GM12878 (cell line): ENCODE measurements around the gene CCDC141. TPM values are rescaled to one million over a fixed set of nuclear protein-coding genes. Genes with fewer than 3 reads are reported as not detected.

Experiments
- ATAC-seq: fragments of 200-7000 bp; cut with Tn5 transposase; 3 replicates; pipeline ENCODE4 v1.9.1; 2020; ENCODE audit warnings: mild to moderate bottlenecking, moderate library complexity
- BruUV-seq: library from RNA; stranded (reverse); fragments of 400-500 nt; replicated peaks from 2 replicates; lab custom pipeline; 2021; lab: Mats Ljungman, UMichigan
- CTCF ChIA-PET: fragments of 300-600 bp; sonication (Branson Sonifier 250); formaldehyde crosslinking; extraction: SDS; loops from one replicate; lab custom pipeline; 2021; ENCODE audit warnings: inconsistent platforms; lab: Yijun Ruan, JAX
- POLR2A ChIA-PET: fragments of 350-600 bp; formaldehyde crosslinking; extraction: SDS; loops from one replicate; lab custom pipeline; 2021; ENCODE audit warnings: inconsistent platforms; lab: Charles Lee
- RAD21 ChIA-PET: fragments of 300-600 bp; sonication (Branson Sonifier 250); formaldehyde crosslinking; loops from one replicate; lab custom pipeline; 2023; ENCODE audit warnings: antibody characterized with exemption; ENCODE audit not compliant: unreplicated experiment; lab: Charles Lee
- SMC1A ChIA-PET: fragments of 300-600 bp; sonication (Branson Sonifier 250); formaldehyde crosslinking; loops from one replicate; lab custom pipeline; 2023; ENCODE audit not compliant: unreplicated experiment, uncharacterized antibody; lab: Charles Lee
- DNase-seq: peaks from one replicate; pipeline ENCODE4 v3.0.0-alpha.2; 2011; ENCODE audit warnings: low read depth, low spot score
- FAIRE-seq: peaks from 3 replicates; lab custom pipeline; 2011; peaks lifted over from hg19 to GRCh38; lab: Jason Lieb, UNC
- H2AFZ ChIP-seq: 2 replicates; pipeline ENCODE4 v1.6.0; 2011; ENCODE audit warnings: low read depth, low read length, control low read depth; ENCODE audit not compliant: control insufficient read depth
- H3K27ac ChIP-seq: 2 replicates; pipeline ENCODE4 v1.5.1; 2011; ENCODE audit warnings: control low read depth; ENCODE audit not compliant: control insufficient read depth, insufficient read depth
- H3K27me3 ChIP-seq, 2 experiments: replicated peaks in 1 of 2; 2 replicates each; pipeline versions ENCODE4 v1.6.0 to v1.6.1; 2011; ENCODE audit warnings: low read length in 1 of 2; ENCODE audit not compliant: control insufficient read depth in 2 of 2, insufficient read depth in 2 of 2
- H3K36me3 ChIP-seq, 2 experiments: 2 replicates each; pipeline ENCODE4 v1.5.1; 2011; ENCODE audit warnings: low read length in 1 of 2; ENCODE audit not compliant: control insufficient read depth in 2 of 2, insufficient read depth in 2 of 2
- H3K4me1 ChIP-seq: 2 replicates; pipeline ENCODE4 v1.6.1; 2011; ENCODE audit warnings: mild to moderate bottlenecking, low read length, moderate library complexity, mixed read lengths; ENCODE audit not compliant: control insufficient read depth, insufficient read depth
- H3K4me2 ChIP-seq: 2 replicates; pipeline ENCODE4 v1.6.0; 2011; ENCODE audit warnings: control low read depth; ENCODE audit not compliant: control insufficient read depth, insufficient read depth
- H3K4me3 ChIP-seq: fragments of 200-600 bp; sonication (generic); 2 replicates; pipeline ENCODE4 v1.5.1; 2016
- H3K79me2 ChIP-seq: 2 replicates; pipeline ENCODE4 v1.6.0; 2011; ENCODE audit warnings: low read length; ENCODE audit not compliant: control insufficient read depth, insufficient read depth
- H3K9ac ChIP-seq: 2 replicates; pipeline ENCODE4 v1.8.0; 2011; ENCODE audit warnings: low read length, control low read depth, mixed read lengths; ENCODE audit not compliant: control insufficient read depth, insufficient read depth
- H3K9me3 ChIP-seq: replicated peaks from 3 replicates; pipeline ENCODE4 v1.5.1; 2011; ENCODE audit warnings: mild to moderate bottlenecking, low read length; ENCODE audit not compliant: control insufficient read depth, insufficient read depth
- H4K20me1 ChIP-seq: 2 replicates; pipeline ENCODE4 v1.6.0; 2011; ENCODE audit not compliant: control insufficient read depth, insufficient read depth
- BHLHE40 ChIP-seq, 2 experiments: fragments of 450-650 bp in 1 of 2; IDR thresholded peaks; 2 replicates each; pipeline ENCODE4 v1.6.1; 2011 to 2017; ENCODE audit warnings: low read depth in 2 of 2, borderline replicate concordance in 1 of 2, improper control_type of control experiment in 1 of 2, low read length in 1 of 2, mild to moderate bottlenecking in 1 of 2
- CHD4 ChIP-seq: fragments of 200-600 bp; sonication (generic); IDR thresholded peaks from 2 replicates; pipeline ENCODE4 v1.6.1; 2016; ENCODE audit warnings: mild to moderate bottlenecking
- GATAD2B ChIP-seq: fragments of 450-650 bp; conservative IDR thresholded peaks from 2 replicates; pipeline ENCODE4 v1.6.1; 2017; ENCODE audit warnings: low read depth, mild to moderate bottlenecking, moderate library complexity
- JUND ChIP-seq: IDR thresholded peaks from 2 replicates; pipeline ENCODE4 v1.6.1; 2012; ENCODE audit warnings: low read depth, mild to moderate bottlenecking, low read length, improper control_type of control experiment, moderate library complexity
- NR2C1 ChIP-seq: fragments of 450-650 bp; IDR thresholded peaks from 2 replicates; pipeline ENCODE4 v1.6.1; 2017; ENCODE audit warnings: antibody characterized with exemption, mild to moderate bottlenecking, moderate library complexity
- RBBP5 ChIP-seq: fragments of 200-600 bp; sonication (generic); conservative IDR thresholded peaks from 2 replicates; pipeline ENCODE4 v1.6.1; 2016
- RFX5 ChIP-seq: IDR thresholded peaks from 2 replicates; pipeline ENCODE4 v1.6.1; 2011; ENCODE audit warnings: low read depth, low read length, improper control_type of control experiment
- SIN3A ChIP-seq: IDR thresholded peaks from 2 replicates; pipeline ENCODE4 v1.6.1; 2012; ENCODE audit warnings: low read depth, low read length, improper control_type of control experiment
- SPI1 ChIP-seq: IDR thresholded peaks from 2 replicates; pipeline ENCODE4 v1.6.1; 2011; ENCODE audit warnings: low read depth, mild to moderate bottlenecking, low read length, moderate library complexity, borderline replicate concordance; ENCODE audit not compliant: insufficient read depth
- ZBTB4 ChIP-seq: fragments of 450-650 bp; formaldehyde crosslinking; IDR thresholded peaks from 2 replicates; pipeline ENCODE4 v1.4.0; 2022; ENCODE audit warnings: mild to moderate bottlenecking, moderate library complexity
- ZNF384 ChIP-seq: IDR thresholded peaks from 2 replicates; pipeline ENCODE4 v1.6.1; 2012; ENCODE audit warnings: low read depth, mild to moderate bottlenecking, low read length, improper control_type of control experiment, borderline replicate concordance
- WGBS: methylation state at CpG from one replicate; pipeline ENCODE4 v1.1.6; 2016; ENCODE audit warnings: low lambda C conversion rate; ENCODE audit not compliant: insufficient replicate concordance, insufficient coverage; ENCODE audit errors: missing lambda C conversion rate; 5-methylcytosine and 5-hydroxymethylcytosine counted together
- in situ Hi-C: fragments of 300-500 bp; cut with MboI; formaldehyde crosslinking; loops from 9 replicates; pipeline ENCODE4 v1.14.3; 2018; ENCODE audit warnings: mixed read lengths
- intact Hi-C: fragments of 100-400 bp; cut with micrococcal nuclease; formaldehyde crosslinking; loops from one replicate; pipeline ENCODE4 v1.14.2; 2022; ENCODE audit not compliant: unreplicated experiment
- polyA plus RNA-seq, 11 experiments: library from polyadenylated mRNA; depleted of rRNA in 4 of 11; unstranded in 6 of 11; stranded (reverse) in 5 of 11; fragments of >200 nt; fragmentation: Nextera tagmentation in 4 of 11; fragmentation: Illumina TruSeq in 1 of 11; extraction: Ambion mirVana in 4 of 11; extraction: Trizol in 1 of 11; gene quantifications; 1 replicate in 1 of 11; 2 replicates in 10 of 11; pipeline versions ENCODE4 v1.2.1 to v1.2.3, GENCODE V29; 2011 to 2016; ENCODE audit warnings: inconsistent platforms in 2 of 11, missing spikeins in 2 of 11, low read depth in 1 of 11
- total RNA-seq, 4 experiments: library from RNA; depleted of rRNA in 3 of 4; stranded (reverse); fragments of >200 nt in 3 of 4; fragmentation: Illumina TruSeq in 1 of 4; extraction: Trizol in 1 of 4; gene quantifications; 2 replicates each; pipeline versions ENCODE4 v1.2.1 to v1.2.3, GENCODE V29; 2013 to 2021
- TF ChIP-seq, protein P1 (sequence below): IDR thresholded peaks from 2 replicates; pipeline ENCODE4 v1.6.1; 2012; ENCODE audit warnings: low read depth, low read length, improper control_type of control experiment

CCDC141 gene
- total and polyA plus RNA-seq, 10 of the 15 experiments (the other 5 are each of a cell fraction or from before 2014, with no cell fraction given), result 0.84 to 12.5 (median 3.6) TPM

DNA sequence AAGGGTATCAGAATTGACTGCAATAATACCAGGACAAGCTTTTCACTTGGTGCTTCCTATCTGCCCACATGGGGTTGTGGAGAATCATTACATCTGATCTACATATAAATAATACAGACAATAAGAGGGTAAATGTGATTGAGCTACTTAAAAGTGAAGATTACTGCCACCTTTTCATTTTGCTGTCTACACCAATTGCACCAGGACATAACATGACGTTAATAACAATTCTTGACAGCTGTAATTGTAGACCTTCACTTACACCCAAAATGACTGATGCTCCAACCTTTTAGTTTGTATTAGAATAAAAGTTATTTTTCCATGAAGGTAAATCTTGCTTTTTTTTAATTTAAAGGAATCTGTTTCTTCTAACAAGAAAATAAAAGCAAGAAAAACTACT, 206.2 kb downstream of the CCDC141 start:
- ATAC-seq, result no peak
- Histone ChIP-seq H2AFZ (no peak overlapping the region), H3K9ac (no peak overlapping the region), H3K4me3 (no peak overlapping the region), H3K79me2 (no peaks in the 10 kb centered on the region), H3K27me3 (no peaks in the 10 kb centered on the region), H3K36me3 (no peaks in the 10 kb centered on the region), H4K20me1 (no peaks in the 10 kb centered on the region), H3K9me3 (no peaks in the 10 kb centered on the region), H3K4me1 (no peaks in the 10 kb centered on the region), H3K27ac (no peak overlapping the region), H3K4me2 (no peak overlapping the region)
- ChIA-PET SMC1A (interaction anchor here (1.1 to 2.1 kb wide), 2 partner anchors 24 to 80 kb away, joined by 3 to 5 read pairs; no protein-coding TSS in a partner anchor), RAD21 (no interaction called here), POLR2A (no interaction called here), CTCF (interaction anchor here (1.3 kb wide), 1 partner anchor 47 kb away, joined by 3 read pairs; no protein-coding TSS in a partner anchor)
- no peak for DNase-seq
- in situ Hi-C loops (no loop called here), intact Hi-C loops (no loop called here)
- BruUV-seq, result no TSS peak
- no peak for TF ChIP-seq GATAD2B
- TF ChIP-seq SPI1, result no peak
- no peak for TF ChIP-seq SIN3A
- no peak for TF ChIP-seq BHLHE40 (IDR thresholded peaks at IDR 0.05; ENCODE audit: borderline replicate concordance in 1 of 2, low read depth in 2 of 2, low read length in 1 of 2)
- TF ChIP-seq ZBTB4 (CRISPR knock-in tag), result no peak
- no peak for TF ChIP-seq CHD4
- TF ChIP-seq NR2C1, result no peak
- no peak for TF ChIP-seq RFX5
- no peak for TF ChIP-seq JUND
- TF ChIP-seq, protein P1, sequence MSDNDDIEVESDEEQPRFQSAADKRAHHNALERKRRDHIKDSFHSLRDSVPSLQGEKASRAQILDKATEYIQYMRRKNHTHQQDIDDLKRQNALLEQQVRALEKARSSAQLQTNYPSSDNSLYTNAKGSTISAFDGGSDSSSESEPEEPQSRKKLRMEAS, result no peak
- TF ChIP-seq ZNF384, result no peak
- TF ChIP-seq RBBP5, result no peak
- WGBS, result 88% methylated on average over 1 of the region's 1 CpG
- FAIRE-seq, result no peak
